NCI-H1694 treated with DMSO at 0.1 percent for 48 hours (cell line): ENCODE measurements around the gene AP1S3.
"Not testable (repeated sequence)": the region's sequence is repeated elsewhere in the genome, so short reads cannot be mapped to it uniquely, and the experiment has no call there.

Source experiments
- DNase-seq: peaks from one replicate; lab custom pipeline; 2025; lab: John Stamatoyannopoulos, UW

The AP1S3 gene

GRCh38 chr2:223853425-223853837 lies 16.0 kb upstream of the AP1S3 start:
- no peak for DNase-seq

GRCh38 chr2:223852281-223852795 lies 15.0 kb upstream of the AP1S3 start:
- DNase-seq = no peak

- DNase-seq = no peak
Observed at GRCh38 chr2:223847410-223847809, 10.0 kb upstream of the AP1S3 start.

GRCh38 chr2:223846515-223846914 lies 9.1 kb upstream of the AP1S3 start:
- no peak for DNase-seq

GRCh38 chr2:223841436-223842190 lies 4.2 kb upstream of the AP1S3 start:
- DNase-seq = no peak

GRCh38 chr2:223835701-223836532 lies 1.5 kb downstream of the AP1S3 start:
- no peak for DNase-seq

GRCh38 chr2:223834431-223834830 lies 3.0 kb downstream of the AP1S3 start:
- no peak for DNase-seq

- no peak for DNase-seq
Observed at GRCh38 chr2:223832241-223832903, 5.0 kb downstream of the AP1S3 start.

- no peak for DNase-seq
Observed at GRCh38 chr2:223829128-223829527, 8.3 kb downstream of the AP1S3 start.

- no peak for DNase-seq
Observed at GRCh38 chr2:223828314-223828713, 9.1 kb downstream of the AP1S3 start.

GRCh38 chr2:223826995-223827394 lies 10.4 kb downstream of the AP1S3 start:
- DNase-seq = no peak

- DNase-seq = no peak
Observed at GRCh38 chr2:223824301-223824700, 13.1 kb downstream of the AP1S3 start.

- peak; percentile 4 for DNase-seq
Observed at GRCh38 chr2:223822818-223823217, 14.6 kb downstream of the AP1S3 start.

- no peak for DNase-seq
Observed at GRCh38 chr2:223820549-223820948, 16.8 kb downstream of the AP1S3 start.

- no peak for DNase-seq
Observed at GRCh38 chr2:223819891-223820290, 17.5 kb downstream of the AP1S3 start.

GRCh38 chr2:223815884-223816570 lies 21.4 kb downstream of the AP1S3 start:
- DNase-seq = no peak

GRCh38 chr2:223815186-223815883 lies 22.0 kb downstream of the AP1S3 start:
- DNase-seq = no peak

GRCh38 chr2:223814764-223815163 lies 22.6 kb downstream of the AP1S3 start:
- not testable (repeated sequence) for DNase-seq

- DNase-seq = no peak
Observed at GRCh38 chr2:223813329-223813728, 24.1 kb downstream of the AP1S3 start.

GRCh38 chr2:223811757-223812156 lies 25.6 kb downstream of the AP1S3 start:
- DNase-seq = no peak

GRCh38 chr2:223805008-223805407 lies 32.4 kb downstream of the AP1S3 start:
- DNase-seq = no peak
